Neutrophil (primary cell): ENCODE results near the gene R3HDM2.

Experiments
- H3K27ac ChIP-seq: fragments of 200-600 bp; sonication (generic); 2 replicates; pipeline ENCODE4 v1.5.1; 2016; ENCODE audit warnings: mild to moderate bottlenecking, moderate library complexity
- H3K27me3 ChIP-seq: fragments of 200-600 bp; sonication (generic); 2 replicates; pipeline ENCODE4 v1.6.0; 2016; ENCODE audit warnings: mild to moderate bottlenecking
- H3K36me3 ChIP-seq: fragments of 200-600 bp; sonication (generic); 2 replicates; pipeline ENCODE4 v1.5.1; 2017
- H3K4me1 ChIP-seq, 2 experiments: fragments of 200-600 bp in 1 of 2; sonication (generic) in 1 of 2; 1 replicate in 1 of 2; 2 replicates in 1 of 2; pipeline versions ENCODE4 v1.5.1 to v1.6.1; 2013 to 2016; ENCODE audit warnings: low read depth in 1 of 2, low read length in 1 of 2, mild to moderate bottlenecking in 1 of 2, moderate library complexity in 1 of 2; ENCODE audit not compliant: control insufficient read depth in 1 of 2, insufficient read depth in 1 of 2
- H3K4me3 ChIP-seq, 2 experiments: fragments of 200-600 bp in 1 of 2; sonication (generic) in 1 of 2; 1 replicate in 1 of 2; 2 replicates in 1 of 2; pipeline ENCODE4 v1.5.1; 2013 to 2016; ENCODE audit warnings: low read depth in 1 of 2, low read length in 1 of 2, mild to moderate bottlenecking in 1 of 2, moderate library complexity in 1 of 2
- H3K9me3 ChIP-seq: fragments of 200-600 bp; sonication (generic); 2 replicates; pipeline ENCODE4 v1.5.1; 2016
- CTCF ChIP-seq: fragments of 200-600 bp; sonication (generic); IDR thresholded peaks from 2 replicates; pipeline ENCODE4 v1.5.1; 2016; ENCODE audit warnings: antibody characterized with exemption

Gene R3HDM2

GRCh38 chr12:57219993-57220754, 210.7 kb downstream of the R3HDM2 start:
- H3K4me1 ChIP-seq, result peaks cover 18 to 21% of the 10 kb centered on the region in 2 experiments
- no peak for TF ChIP-seq CTCF
- no peaks in the 10 kb centered on the region for H3K9me3 ChIP-seq
- no peak overlapping the region for H3K27ac ChIP-seq
- H3K27me3 ChIP-seq, result peaks cover 100% of the 10 kb centered on the region
- no peak overlapping the region for H3K4me3 ChIP-seq
- H3K36me3 ChIP-seq, result no peaks in the 10 kb centered on the region

GRCh38 chr12:57219205-57219992, 211.4 kb downstream of the R3HDM2 start:
- Histone ChIP-seq H3K4me1 (peaks cover 11 to 16% of the 10 kb centered on the region in 2 experiments), H3K9me3 (no peaks in the 10 kb centered on the region), H3K36me3 (no peaks in the 10 kb centered on the region), H3K4me3 (no peak overlapping the region), H3K27ac (no peak overlapping the region), H3K27me3 (peaks cover 100% of the 10 kb centered on the region)
- TF ChIP-seq CTCF, result no peak

- H3K9me3 ChIP-seq, result no peaks in the 10 kb centered on the region
- no peaks in the 10 kb centered on the region for H3K36me3 ChIP-seq
- TF ChIP-seq CTCF, result no peak
- no peak overlapping the region for H3K4me3 ChIP-seq
- peaks cover 100% of the 10 kb centered on the region for H3K27me3 ChIP-seq
- H3K27ac ChIP-seq, result no peak overlapping the region
- H3K4me1 ChIP-seq, result peaks cover 11 to 25% of the 10 kb centered on the region in 2 experiments
These were observed 212.6 kb downstream of the R3HDM2 start for GRCh38 chr12:57218030-57218853.

GRCh38 chr12:57216921-57217879, 213.6 kb downstream of the R3HDM2 start:
- peak overlapping the region in 1 of 2 experiments; percentile 57 for H3K4me3 ChIP-seq
- no peaks in the 10 kb centered on the region for H3K36me3 ChIP-seq
- peaks cover 11 to 25% of the 10 kb centered on the region in 2 experiments for H3K4me1 ChIP-seq
- TF ChIP-seq CTCF, result no peak
- H3K27ac ChIP-seq, result no peak overlapping the region
- H3K27me3 ChIP-seq, result peaks cover 97% of the 10 kb centered on the region
- no peaks in the 10 kb centered on the region for H3K9me3 ChIP-seq
